Bronchial epithelial cell (primary cell): ENCODE data around the gene ATP1B1. TPM values are rescaled to one million over a fixed set of nuclear protein-coding genes. Genes with fewer than 3 reads are reported as not detected.

Experiments used
- DNase-seq: peaks from one replicate; pipeline ENCODE4 v3.0.0-alpha.2; 2010; ENCODE audit warnings: low read depth
- FAIRE-seq: peaks from 2 replicates; lab custom pipeline; 2011; peaks lifted over from hg19 to GRCh38; lab: Jason Lieb, UNC
- H3K27me3 ChIP-seq: 2 replicates; pipeline ENCODE4 v1.5.1; 2011; ENCODE audit warnings: low read length; ENCODE audit not compliant: control insufficient read depth, insufficient read depth
- H3K36me3 ChIP-seq: 2 replicates; pipeline ENCODE4 v1.5.1; 2011; ENCODE audit warnings: low read length; ENCODE audit not compliant: control insufficient read depth, insufficient read depth
- H3K4me3 ChIP-seq: 2 replicates; pipeline ENCODE4 v1.5.1; 2011; ENCODE audit warnings: mild to moderate bottlenecking, low read depth, low read length, control low read depth
- CTCF ChIP-seq: IDR thresholded peaks from 2 replicates; pipeline ENCODE4 v1.5.1; 2011; ENCODE audit warnings: mild to moderate bottlenecking, moderate library complexity, low read length, control low read depth, inconsistent platforms; ENCODE audit not compliant: insufficient read depth, severe bottlenecking
- total RNA-seq: library from RNA; depleted of rRNA; stranded (reverse); fragments of >200 nt; gene quantifications from 2 replicates; pipeline ENCODE4 v1.2.1, GENCODE V29; 2014

The ATP1B1 gene
- total RNA-seq, 1 donor from 2014 or later = 49.0 TPM

- no peak for FAIRE-seq
- Histone ChIP-seq H3K4me3 (no peak overlapping the region), H3K27me3 (no peaks in the 10 kb centered on the region), H3K36me3 (peaks cover 1% of the 10 kb centered on the region)
- TF ChIP-seq CTCF = no peak
- no peak for DNase-seq
Measured at GRCh38 chr1:169117599-169117998, 11.1 kb downstream of the ATP1B1 start.

- no peaks in the 10 kb centered on the region for H3K27me3 ChIP-seq
- no peak overlapping the region for H3K4me3 ChIP-seq
- no peak for TF ChIP-seq CTCF
- H3K36me3 ChIP-seq = peaks cover 1% of the 10 kb centered on the region
- DNase-seq (peak; percentile 53), FAIRE-seq (no peak)
Measured at GRCh38 chr1:169118227-169118626, 11.7 kb downstream of the ATP1B1 start.

GRCh38 chr1:169119405-169119804 is 12.9 kb downstream of the ATP1B1 start:
- FAIRE-seq (no peak), DNase-seq (peak; percentile 68)
- no peak for TF ChIP-seq CTCF
- Histone ChIP-seq H3K36me3 (peaks cover 1% of the 10 kb centered on the region), H3K4me3 (no peak overlapping the region), H3K27me3 (no peaks in the 10 kb centered on the region)

- Histone ChIP-seq H3K27me3 (no peaks in the 10 kb centered on the region), H3K36me3 (no peaks in the 10 kb centered on the region), H3K4me3 (no peak overlapping the region)
- TF ChIP-seq CTCF = no peak
- DNase-seq = no peak
- no peak for FAIRE-seq
Measured at GRCh38 chr1:169120066-169120465, 13.6 kb downstream of the ATP1B1 start.

GRCh38 chr1:169121146-169121923 is 14.8 kb downstream of the ATP1B1 start:
- DNase-seq (no peak), FAIRE-seq (no peak)
- no peak for TF ChIP-seq CTCF
- Histone ChIP-seq H3K36me3 (no peaks in the 10 kb centered on the region), H3K27me3 (no peaks in the 10 kb centered on the region), H3K4me3 (no peak overlapping the region)

GRCh38 chr1:169122976-169123375 is 16.5 kb downstream of the ATP1B1 start:
- FAIRE-seq (no peak), DNase-seq (no peak)
- Histone ChIP-seq H3K4me3 (no peak overlapping the region), H3K36me3 (peaks cover 6% of the 10 kb centered on the region), H3K27me3 (no peaks in the 10 kb centered on the region)
- TF ChIP-seq CTCF = no peak
